ENCODE results near the gene SMC3. TPM values are rescaled to one million over a fixed set of nuclear protein-coding genes. Genes with fewer than 3 reads are reported as not detected.

Gene SMC3
- total RNA-seq, 4 donors from 2014 or later: 16.2 to 32.4 (median 28.1) TPM

DNA sequence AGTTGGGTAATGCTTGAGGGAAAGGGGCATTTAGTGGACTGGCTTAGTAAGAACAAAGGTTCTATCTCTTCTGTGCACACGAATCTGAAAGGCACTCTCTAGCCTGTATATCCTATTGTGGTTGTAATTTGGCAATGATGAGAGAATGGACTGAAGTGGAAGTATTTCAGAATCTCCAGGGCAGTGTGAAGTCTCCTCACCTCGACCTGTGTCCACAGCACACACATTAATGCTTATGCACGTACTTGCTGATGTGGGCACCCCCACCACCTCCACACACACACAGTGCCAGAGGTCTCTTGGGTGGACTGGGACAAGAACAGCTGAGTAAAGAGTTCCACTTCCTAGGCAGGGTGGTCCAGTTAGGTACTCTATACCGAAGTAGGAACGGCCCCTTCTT is 6.9 kb downstream of the SMC3 start:
- 77 to 89% methylated on average over 5 of the region's 5 CpGs for WGBS, 2 donors
- Histone ChIP-seq H3K27ac (no peak overlapping the region), H3K4me1 (peaks cover under 1 to 58% (median 12%) of the 10 kb centered on the region in 3 donors), H3K9me3 (no peaks in the 10 kb centered on the region), H3K27me3 (no peaks in the 10 kb centered on the region), H3K36me3 (peaks cover 0 to 33% (median 17%) of the 10 kb centered on the region in 3 donors), H3K4me3 (no peak overlapping the region)
- intact Hi-C loops (cut with DNase I): no loop called here
- TF ChIP-seq, protein P1, sequence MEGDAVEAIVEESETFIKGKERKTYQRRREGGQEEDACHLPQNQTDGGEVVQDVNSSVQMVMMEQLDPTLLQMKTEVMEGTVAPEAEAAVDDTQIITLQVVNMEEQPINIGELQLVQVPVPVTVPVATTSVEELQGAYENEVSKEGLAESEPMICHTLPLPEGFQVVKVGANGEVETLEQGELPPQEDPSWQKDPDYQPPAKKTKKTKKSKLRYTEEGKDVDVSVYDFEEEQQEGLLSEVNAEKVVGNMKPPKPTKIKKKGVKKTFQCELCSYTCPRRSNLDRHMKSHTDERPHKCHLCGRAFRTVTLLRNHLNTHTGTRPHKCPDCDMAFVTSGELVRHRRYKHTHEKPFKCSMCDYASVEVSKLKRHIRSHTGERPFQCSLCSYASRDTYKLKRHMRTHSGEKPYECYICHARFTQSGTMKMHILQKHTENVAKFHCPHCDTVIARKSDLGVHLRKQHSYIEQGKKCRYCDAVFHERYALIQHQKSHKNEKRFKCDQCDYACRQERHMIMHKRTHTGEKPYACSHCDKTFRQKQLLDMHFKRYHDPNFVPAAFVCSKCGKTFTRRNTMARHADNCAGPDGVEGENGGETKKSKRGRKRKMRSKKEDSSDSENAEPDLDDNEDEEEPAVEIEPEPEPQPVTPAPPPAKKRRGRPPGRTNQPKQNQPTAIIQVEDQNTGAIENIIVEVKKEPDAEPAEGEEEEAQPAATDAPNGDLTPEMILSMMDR (IDR thresholded peaks at IDR 0.05): no peak
- TF ChIP-seq POLR2A (IDR thresholded peaks at IDR 0.05): no peak
- no peak for DNase-seq

GRCh38 chr10:110576220-110576619 is 8.7 kb downstream of the SMC3 start:
- TF ChIP-seq, protein P1 (IDR thresholded peaks at IDR 0.05): no peak
- no peak for TF ChIP-seq POLR2A (IDR thresholded peaks at IDR 0.05)
- no peak overlapping the region for H3K27ac ChIP-seq
- intact Hi-C loops (cut with DNase I): no loop called here
- no peak for DNase-seq
- H3K4me3 ChIP-seq: no peak overlapping the region
- H3K36me3 ChIP-seq: peaks cover 4 to 51% (median 21%) of the 10 kb centered on the region in 3 donors
- H3K4me1 ChIP-seq: peaks cover 0 to 40% (median 0%) of the 10 kb centered on the region in 3 donors
- WGBS, 2 donors: 41 to 42% methylated on average over 5 of the region's 5 CpGs
- no peaks in the 10 kb centered on the region for H3K9me3 ChIP-seq
- no peaks in the 10 kb centered on the region for H3K27me3 ChIP-seq

DNA sequence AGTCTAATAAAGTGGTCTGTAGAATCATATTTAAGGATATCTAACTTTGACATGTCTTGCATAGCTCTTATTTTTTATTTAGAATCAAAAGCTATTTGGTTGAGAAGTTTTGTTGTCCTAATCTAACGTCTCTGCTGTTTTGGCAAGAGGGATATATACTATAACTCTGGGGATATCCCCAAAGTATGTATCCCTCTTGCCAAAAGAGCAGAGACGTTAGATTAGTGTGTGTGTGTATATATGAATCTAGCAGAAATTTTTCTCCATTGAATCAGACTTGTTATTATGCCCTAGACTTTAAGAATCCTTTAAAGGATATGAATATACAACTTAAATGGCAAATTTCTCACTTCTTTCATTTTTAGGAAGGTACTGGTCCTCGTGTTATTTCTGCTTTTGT is 9.6 kb downstream of the SMC3 start:
- Histone ChIP-seq H3K9me3 (no peaks in the 10 kb centered on the region), H3K4me1 (peaks cover 0 to 32% (median 0%) of the 10 kb centered on the region in 3 donors), H3K4me3 (no peak overlapping the region), H3K27me3 (no peaks in the 10 kb centered on the region), H3K27ac (no peak overlapping the region), H3K36me3 (peaks cover 4 to 60% (median 21%) of the 10 kb centered on the region in 3 donors)
- WGBS, 2 donors: 55 to 56% methylated on average over 3 of the region's 3 CpGs
- no peak for DNase-seq
- intact Hi-C loops (cut with DNase I): no loop called here
- TF ChIP-seq, protein P1 (IDR thresholded peaks at IDR 0.05): no peak
- no peak for TF ChIP-seq POLR2A (IDR thresholded peaks at IDR 0.05)

DNA sequence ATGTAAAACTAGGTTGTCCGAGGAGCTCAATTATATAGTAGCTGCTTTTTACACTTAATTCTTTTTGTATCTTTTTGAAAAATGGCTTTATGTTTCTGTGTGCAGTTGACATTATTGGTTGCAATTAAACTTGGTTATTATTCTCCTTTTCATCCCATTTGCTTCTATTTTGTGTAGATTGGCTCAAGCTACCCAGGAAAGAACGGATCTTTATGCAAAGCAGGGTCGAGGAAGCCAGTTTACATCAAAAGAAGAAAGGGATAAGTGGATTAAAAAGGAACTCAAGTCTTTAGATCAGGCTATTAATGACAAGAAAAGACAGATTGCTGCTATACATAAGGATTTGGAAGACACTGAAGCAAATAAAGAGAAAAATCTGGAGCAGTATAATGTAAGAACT is 16.5 kb downstream of the SMC3 start:
- TF ChIP-seq, protein P1 (IDR thresholded peaks at IDR 0.05): no peak
- Histone ChIP-seq H3K4me1 (no peaks in the 10 kb centered on the region), H3K4me3 (no peak overlapping the region), H3K27me3 (no peaks in the 10 kb centered on the region), H3K27ac (no peak overlapping the region), H3K36me3 (peaks cover 11 to 100% (median 22%) of the 10 kb centered on the region in 3 donors), H3K9me3 (no peaks in the 10 kb centered on the region)
- DNase-seq: no peak
- intact Hi-C loops (cut with DNase I): no loop called here
- WGBS, 2 donors: 71 to 80% methylated on average over 3 of the region's 3 CpGs

- intact Hi-C loops (cut with DNase I): no loop called here
- H3K4me3 ChIP-seq: no peak overlapping the region
- no peaks in the 10 kb centered on the region for H3K9me3 ChIP-seq
- no peaks in the 10 kb centered on the region for H3K27me3 ChIP-seq
- TF ChIP-seq, protein P1 (IDR thresholded peaks at IDR 0.05): no peak
- TF ChIP-seq POLR2A (IDR thresholded peaks at IDR 0.05): no peak
- 76 to 78% methylated on average over 5 of the region's 5 CpGs for WGBS, 2 donors
- DNase-seq: no peak
- no peaks in the 10 kb centered on the region for H3K4me1 ChIP-seq
- H3K27ac ChIP-seq: no peak overlapping the region
- H3K36me3 ChIP-seq: peaks cover 0 to 100% (median 27%) of the 10 kb centered on the region in 3 donors
Observed at GRCh38 chr10:110591760-110592159, 24.3 kb downstream of the SMC3 start.

All from esophagus squamous epithelium (tissue), 5 donors.